Measurements from ENCODE around the gene MSX1.

DNA sequence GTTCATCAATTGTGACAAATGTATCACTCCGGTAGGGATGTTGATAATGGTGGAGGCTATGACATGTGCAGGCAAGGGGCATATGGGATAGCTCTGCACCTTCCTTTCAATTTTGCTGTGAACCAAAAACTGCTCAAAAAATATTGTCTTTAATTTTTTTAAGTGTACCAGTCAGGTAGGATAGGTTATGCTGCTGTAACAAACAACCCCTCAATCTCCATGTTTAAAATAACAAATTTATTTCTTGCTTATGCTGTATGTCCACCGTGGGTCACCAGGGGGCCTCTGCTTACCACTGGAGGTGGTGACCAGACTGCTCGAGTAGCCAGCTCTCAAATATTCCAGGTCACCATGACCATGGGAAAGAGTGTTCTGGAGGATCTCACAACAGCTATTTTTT, 23.4 kb upstream of the MSX1 start:
- TF ChIP-seq, protein P1, sequence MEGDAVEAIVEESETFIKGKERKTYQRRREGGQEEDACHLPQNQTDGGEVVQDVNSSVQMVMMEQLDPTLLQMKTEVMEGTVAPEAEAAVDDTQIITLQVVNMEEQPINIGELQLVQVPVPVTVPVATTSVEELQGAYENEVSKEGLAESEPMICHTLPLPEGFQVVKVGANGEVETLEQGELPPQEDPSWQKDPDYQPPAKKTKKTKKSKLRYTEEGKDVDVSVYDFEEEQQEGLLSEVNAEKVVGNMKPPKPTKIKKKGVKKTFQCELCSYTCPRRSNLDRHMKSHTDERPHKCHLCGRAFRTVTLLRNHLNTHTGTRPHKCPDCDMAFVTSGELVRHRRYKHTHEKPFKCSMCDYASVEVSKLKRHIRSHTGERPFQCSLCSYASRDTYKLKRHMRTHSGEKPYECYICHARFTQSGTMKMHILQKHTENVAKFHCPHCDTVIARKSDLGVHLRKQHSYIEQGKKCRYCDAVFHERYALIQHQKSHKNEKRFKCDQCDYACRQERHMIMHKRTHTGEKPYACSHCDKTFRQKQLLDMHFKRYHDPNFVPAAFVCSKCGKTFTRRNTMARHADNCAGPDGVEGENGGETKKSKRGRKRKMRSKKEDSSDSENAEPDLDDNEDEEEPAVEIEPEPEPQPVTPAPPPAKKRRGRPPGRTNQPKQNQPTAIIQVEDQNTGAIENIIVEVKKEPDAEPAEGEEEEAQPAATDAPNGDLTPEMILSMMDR (IDR thresholded peaks at IDR 0.05) = no peak
- no peak for TF ChIP-seq POLR2A (IDR thresholded peaks at IDR 0.05)
